ENCODE results near the gene TMEM45A.
A peak's percentile ranks its signal among the peaks of the same experiment; 100 is the strongest.
"Not testable (repeated sequence)": the region's sequence is repeated elsewhere in the genome, so short reads cannot be mapped to it uniquely, and the experiment has no call there.

Gene TMEM45A

GRCh38 chr3:100492059-100493006 lies at the start of gene TMEM45A:
Gene TMEM45A (plus strand): TSS chr3:100492619. CDS start chr3:100555212, 62,593 bp downstream.
- peak; percentile 97 for DNase-seq

GRCh38 chr3:100443690-100444089 lies 48.7 kb upstream of the TMEM45A start:
- DNase-seq, result no peak

- not testable (repeated sequence) for DNase-seq
Observed at GRCh38 chr3:100447067-100447466, 45.4 kb upstream of the TMEM45A start.

GRCh38 chr3:100448079-100448478 lies 44.3 kb upstream of the TMEM45A start:
- DNase-seq, result no peak

GRCh38 chr3:100449214-100449613 lies 43.2 kb upstream of the TMEM45A start:
- no peak for DNase-seq

- peak; percentile 24 for DNase-seq
Observed at GRCh38 chr3:100454677-100455076, 37.7 kb upstream of the TMEM45A start.

- DNase-seq, result no peak
Observed at GRCh38 chr3:100455841-100456550, 36.4 kb upstream of the TMEM45A start.

GRCh38 chr3:100456745-100457144 lies 35.7 kb upstream of the TMEM45A start:
- no peak for DNase-seq

GRCh38 chr3:100457811-100458210 lies 34.6 kb upstream of the TMEM45A start:
- DNase-seq, result no peak

- no peak for DNase-seq
Observed at GRCh38 chr3:100458814-100459213, 33.6 kb upstream of the TMEM45A start.

GRCh38 chr3:100463002-100463401 lies 29.4 kb upstream of the TMEM45A start:
- peak; percentile 75 for DNase-seq

- no peak for DNase-seq
Observed at GRCh38 chr3:100463646-100464155, 28.7 kb upstream of the TMEM45A start.

GRCh38 chr3:100465892-100466777 lies 26.3 kb upstream of the TMEM45A start:
- no peak for DNase-seq

- no peak for DNase-seq
Observed at GRCh38 chr3:100467133-100467532, 25.3 kb upstream of the TMEM45A start.

GRCh38 chr3:100468676-100469075 lies 23.7 kb upstream of the TMEM45A start:
- DNase-seq, result no peak

GRCh38 chr3:100470951-100471350 lies 21.5 kb upstream of the TMEM45A start:
- DNase-seq, result no peak

GRCh38 chr3:100471444-100471843 lies 21.0 kb upstream of the TMEM45A start:
- DNase-seq, result no peak

- not testable (repeated sequence) for DNase-seq
Observed at GRCh38 chr3:100477851-100478360, 14.5 kb upstream of the TMEM45A start.

- DNase-seq, result not testable (repeated sequence)
Observed at GRCh38 chr3:100478521-100478920, 13.9 kb upstream of the TMEM45A start.

GRCh38 chr3:100480081-100480480 lies 12.3 kb upstream of the TMEM45A start:
- no peak for DNase-seq

- no peak for DNase-seq
Observed at GRCh38 chr3:100482176-100482575, 10.2 kb upstream of the TMEM45A start.

- DNase-seq, result no peak
Observed at GRCh38 chr3:100483529-100483928, 8.9 kb upstream of the TMEM45A start.

All from eye (tissue), 1 donor.